ENCODE results near the gene PLK2. TPM values are rescaled to one million over a fixed set of nuclear protein-coding genes. Genes with fewer than 3 reads are reported as not detected.

PLK2 gene
- total RNA-seq, 4 donors from 2014 or later, result 75.6 to 329 (median 147) TPM

DNA sequence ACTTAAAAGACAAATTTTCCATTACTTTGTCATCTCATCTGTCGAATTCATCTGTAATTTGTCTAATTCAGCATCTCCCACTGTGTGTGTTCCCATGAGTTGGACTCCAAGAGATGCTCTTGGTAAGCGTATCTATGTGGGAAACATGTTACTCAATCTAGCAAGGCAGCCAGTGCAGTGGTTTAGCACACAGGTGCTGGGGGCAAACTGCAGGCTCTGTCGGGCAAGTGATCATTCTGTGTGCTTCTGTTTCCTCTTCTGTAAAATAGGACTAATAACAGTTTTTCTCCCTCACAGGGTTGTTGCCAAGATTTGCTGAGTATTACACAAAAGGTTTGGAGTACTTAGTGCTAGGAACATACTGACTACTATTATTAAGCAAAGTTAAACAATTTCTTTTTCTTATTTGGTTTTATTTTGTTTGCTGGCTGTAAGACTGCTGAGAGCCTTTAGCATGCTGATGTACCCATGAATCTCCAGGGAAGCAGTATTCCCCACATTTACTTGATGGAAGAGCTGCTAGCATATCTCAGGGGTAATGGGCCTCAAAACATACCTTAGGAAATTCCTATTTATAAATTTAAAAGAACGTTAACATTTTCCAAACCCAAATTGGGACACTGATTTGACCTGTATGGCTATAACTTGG lies 30.6 kb upstream of the PLK2 start:
- DNase-seq, result no peak
- Histone ChIP-seq H3K9me3 (no peaks in the 10 kb centered on the region), H3K4me1 (no peaks in the 10 kb centered on the region), H3K27ac (no peak overlapping the region), H3K27me3 (no peaks in the 10 kb centered on the region), H3K36me3 (no peaks in the 10 kb centered on the region), H3K4me3 (no peak overlapping the region)
- intact Hi-C loops (cut with DNase I; ENCODE audit: low total_unique reads), result no loop called here
- no peak for TF ChIP-seq CTCF (IDR thresholded peaks at IDR 0.05)
- no peak for TF ChIP-seq POLR2A (IDR thresholded peaks at IDR 0.05)

GRCh38 chr5:58486290-58486689 lies 26.4 kb upstream of the PLK2 start:
- no peaks in the 10 kb centered on the region for H3K9me3 ChIP-seq
- H3K4me1 ChIP-seq, result no peaks in the 10 kb centered on the region
- H3K36me3 ChIP-seq, result no peaks in the 10 kb centered on the region
- H3K27me3 ChIP-seq, result no peaks in the 10 kb centered on the region
- intact Hi-C loops (cut with DNase I; ENCODE audit: low total_unique reads), result no loop called here
- no peak overlapping the region for H3K4me3 ChIP-seq
- TF ChIP-seq CTCF (IDR thresholded peaks at IDR 0.05) (no peak), POLR2A (IDR thresholded peaks at IDR 0.05) (no peak)
- H3K27ac ChIP-seq, result no peak overlapping the region
- no peak for DNase-seq

- H3K36me3 ChIP-seq, result no peaks in the 10 kb centered on the region
- H3K4me1 ChIP-seq, result no peaks in the 10 kb centered on the region
- no peak for DNase-seq
- no peak overlapping the region for H3K27ac ChIP-seq
- no peak for TF ChIP-seq POLR2A (IDR thresholded peaks at IDR 0.05)
- no peak for TF ChIP-seq CTCF (IDR thresholded peaks at IDR 0.05)
- H3K27me3 ChIP-seq, result no peaks in the 10 kb centered on the region
- H3K9me3 ChIP-seq, result no peaks in the 10 kb centered on the region
- intact Hi-C loops (cut with DNase I; ENCODE audit: low total_unique reads), result no loop called here
- H3K4me3 ChIP-seq, result no peak overlapping the region
Measured at GRCh38 chr5:58484505-58484904, 24.6 kb upstream of the PLK2 start.

DNA sequence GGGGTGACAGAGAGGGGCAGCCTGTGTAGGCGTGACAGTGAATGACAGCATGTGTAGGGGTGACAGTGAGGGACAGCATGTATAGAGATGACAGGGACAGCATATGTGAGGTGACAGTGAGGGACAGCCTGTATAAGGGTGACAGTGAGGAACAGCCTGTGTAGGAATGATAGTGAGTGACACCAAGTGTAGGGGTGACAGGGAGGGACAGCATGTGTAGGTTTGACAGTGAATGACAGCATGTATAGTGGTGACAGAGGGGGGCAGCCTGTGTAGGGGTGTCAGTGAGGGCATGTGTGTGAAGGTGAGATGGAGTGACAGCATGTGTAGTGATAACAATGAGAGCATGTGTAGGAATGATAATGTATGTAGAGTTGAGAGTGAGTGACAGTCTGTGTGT lies 22.6 kb upstream of the PLK2 start:
- H3K4me3 ChIP-seq, result no peak overlapping the region
- H3K9me3 ChIP-seq, result no peaks in the 10 kb centered on the region
- TF ChIP-seq CTCF (IDR thresholded peaks at IDR 0.05), result no peak
- H3K4me1 ChIP-seq, result no peaks in the 10 kb centered on the region
- no peaks in the 10 kb centered on the region for H3K36me3 ChIP-seq
- H3K27me3 ChIP-seq, result no peaks in the 10 kb centered on the region
- DNase-seq, result no peak
- H3K27ac ChIP-seq, result no peak overlapping the region
- intact Hi-C loops (cut with DNase I; ENCODE audit: low total_unique reads), result no loop called here

- Histone ChIP-seq H3K4me1 (no peaks in the 10 kb centered on the region), H3K27me3 (no peaks in the 10 kb centered on the region), H3K36me3 (no peaks in the 10 kb centered on the region), H3K4me3 (no peak overlapping the region), H3K27ac (no peak overlapping the region), H3K9me3 (no peaks in the 10 kb centered on the region)
- DNase-seq, result no peak
- no peak for TF ChIP-seq CTCF (IDR thresholded peaks at IDR 0.05)
- intact Hi-C loops (cut with DNase I; ENCODE audit: low total_unique reads), result no loop called here
Measured at GRCh38 chr5:58481828-58482227, 21.9 kb upstream of the PLK2 start.

Data from uterus (tissue), 4 donors.